Left lobe of liver (tissue), 2 donors: Measurements from ENCODE around the gene ACSM3. TPM values are rescaled to one million over a fixed set of nuclear protein-coding genes. Genes with fewer than 3 reads are reported as not detected.
"Not testable (repeated sequence)": the region's sequence is repeated elsewhere in the genome, so short reads cannot be mapped to it uniquely, and the experiment has no call there.

Experiments used
- ATAC-seq: fragments of 200-7000 bp; cut with Tn5 transposase; one replicate; pipeline ENCODE4 v1.9.1; 2020; ENCODE audit warnings: mild to moderate bottlenecking, moderate library complexity
- DNase-seq: peaks from one replicate; pipeline ENCODE4 v3.0.0-alpha.2; 2020; ENCODE audit warnings: low spot score
- total RNA-seq: library from RNA; stranded (reverse); gene quantifications from one replicate; pipeline ENCODE4 v1.2.1, GENCODE V29; 2021
- donor health status: DM: no; HTN: no; CAD: no; lungs with moderate emphysema.
- donor health status: DM: no; HTN: yes; CAD: no.

ACSM3 gene
- total RNA-seq, 1 donor from 2014 or later, result 70.8 TPM

DNA sequence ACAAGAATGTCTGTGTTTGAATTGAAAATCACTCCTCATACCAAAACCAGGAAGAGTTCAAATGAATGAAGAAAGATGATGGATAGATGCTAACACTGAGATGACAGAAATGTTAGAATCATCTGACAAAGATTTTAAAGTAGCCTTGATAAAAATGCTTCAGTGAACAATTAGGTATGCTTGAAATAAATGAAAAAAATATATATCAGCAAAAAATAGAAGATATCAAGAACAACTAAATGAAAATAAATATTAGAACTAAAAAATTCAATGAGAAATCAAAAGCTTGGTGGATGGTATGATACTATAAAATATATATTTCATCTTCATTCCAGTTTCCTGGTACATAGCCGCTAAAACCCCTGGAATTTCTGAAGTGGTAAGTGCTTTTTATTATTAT, 8.6 kb upstream of the ACSM3 start:
- ATAC-seq (no peak), DNase-seq (no peak)

GRCh38 chr16:20755799-20756198, 8.0 kb upstream of the ACSM3 start:
- not testable (repeated sequence) for ATAC-seq, DNase-seq

DNA sequence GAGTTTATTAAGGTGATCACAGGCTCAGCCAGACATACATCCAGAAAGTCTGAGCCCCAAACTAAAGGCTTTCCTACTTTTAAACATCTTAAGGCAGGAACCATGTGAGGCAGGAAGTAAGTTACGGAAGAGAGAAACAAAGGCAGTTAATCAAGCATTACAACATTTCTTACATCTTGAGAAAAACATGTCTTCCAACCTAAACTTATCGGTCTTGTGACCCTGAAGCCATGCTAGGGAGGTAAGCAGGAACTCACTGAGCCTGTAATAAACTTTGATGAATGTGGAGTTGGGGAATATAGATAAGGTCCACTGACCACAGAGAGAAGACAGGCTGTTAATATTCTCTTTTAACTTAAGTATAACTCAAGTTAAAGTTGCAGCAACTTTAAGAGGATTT, 3.5 kb upstream of the ACSM3 start:
- DNase-seq (no peak), ATAC-seq (no peak)

DNA sequence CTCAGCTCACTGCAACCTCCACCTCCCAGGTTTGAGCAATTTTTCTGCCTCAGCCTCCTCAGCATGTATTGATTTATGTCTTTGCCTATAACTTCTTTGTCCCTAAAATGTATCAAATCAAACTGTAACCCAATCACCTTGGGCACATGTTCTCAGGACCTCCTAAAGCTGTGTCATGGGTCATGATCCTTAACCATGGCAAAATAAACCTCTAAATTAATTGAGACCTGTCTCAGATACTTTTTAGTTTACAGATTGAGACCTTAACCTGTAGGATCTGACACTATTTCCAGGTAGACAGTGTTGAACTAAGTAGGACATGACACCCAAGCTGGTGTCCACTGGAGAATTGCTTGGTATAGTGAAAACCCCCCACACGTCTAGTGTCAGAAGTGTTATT, 2.6 kb upstream of the ACSM3 start:
- no peak for DNase-seq
- ATAC-seq, result no peak

GRCh38 chr16:20762404-20763123, 1.2 kb upstream of the ACSM3 start:
- no peak for DNase-seq
- ATAC-seq, result no peak

DNA sequence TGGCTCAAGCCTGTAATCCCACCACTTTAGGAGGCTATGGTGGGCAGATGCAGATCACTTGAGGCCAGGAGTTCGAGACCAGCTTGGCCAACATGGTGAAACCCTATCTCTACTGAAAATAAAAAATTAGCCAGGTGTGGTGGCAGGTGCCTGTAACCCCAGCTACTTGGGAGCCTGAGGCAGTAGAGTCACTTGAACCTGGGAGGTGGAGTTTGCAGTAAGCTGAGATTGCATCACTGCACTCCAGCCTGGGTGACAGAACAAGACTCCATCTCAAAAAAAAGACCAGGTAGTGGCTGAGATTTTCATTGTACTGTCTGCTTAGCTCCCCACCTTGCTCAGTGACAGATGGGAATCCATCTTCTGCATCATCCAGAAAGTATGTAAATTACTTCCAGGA, 634 bp downstream of the ACSM3 start:
- DNase-seq, ATAC-seq: not testable (repeated sequence)

GRCh38 chr16:20765732-20766131, 1.9 kb downstream of the ACSM3 start:
- no peak for DNase-seq
- no peak for ATAC-seq

GRCh38 chr16:20766294-20766693, 2.5 kb downstream of the ACSM3 start:
- DNase-seq (no peak), ATAC-seq (no peak)

DNA sequence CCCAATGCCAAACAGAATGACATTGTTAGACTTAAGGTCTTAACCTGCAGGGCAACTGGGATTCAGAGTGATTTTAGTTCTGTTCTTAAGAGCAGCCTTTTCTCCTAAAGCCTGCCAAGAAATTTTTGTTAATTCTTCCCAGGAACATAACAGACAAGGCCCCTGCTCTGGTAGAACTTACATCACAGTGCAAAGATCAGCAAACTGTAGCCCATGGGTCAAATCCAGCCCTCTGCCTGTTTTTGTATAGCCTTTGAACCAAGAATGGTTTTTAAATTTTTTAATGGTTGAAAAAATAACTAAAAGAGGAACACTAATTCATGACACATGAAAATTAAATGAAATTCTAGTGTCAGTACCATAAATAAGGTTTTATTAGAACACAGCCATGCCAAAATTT, 3.8 kb downstream of the ACSM3 start:
- DNase-seq (peak; percentile 50), ATAC-seq (peak; percentile 55)

DNA sequence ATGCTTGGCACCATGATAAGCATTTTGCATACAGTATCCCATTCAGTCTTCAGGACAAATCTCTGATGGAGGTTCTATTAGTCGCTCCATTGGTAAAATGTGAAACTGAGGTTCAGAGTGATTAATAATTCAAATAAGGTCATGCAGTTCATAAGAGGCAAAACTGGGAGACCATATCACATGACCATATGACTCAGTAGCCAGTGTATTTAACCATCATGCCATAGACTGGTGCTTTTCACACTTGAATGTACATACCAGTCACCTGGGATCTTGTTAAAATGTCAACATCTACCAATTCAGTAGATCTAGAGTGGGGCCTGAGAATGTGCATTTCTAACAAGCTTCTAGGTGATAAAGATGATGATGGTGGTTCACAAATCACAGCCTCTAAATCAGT, 4.3 kb downstream of the ACSM3 start:
- ATAC-seq (no peak), DNase-seq (no peak)

DNA sequence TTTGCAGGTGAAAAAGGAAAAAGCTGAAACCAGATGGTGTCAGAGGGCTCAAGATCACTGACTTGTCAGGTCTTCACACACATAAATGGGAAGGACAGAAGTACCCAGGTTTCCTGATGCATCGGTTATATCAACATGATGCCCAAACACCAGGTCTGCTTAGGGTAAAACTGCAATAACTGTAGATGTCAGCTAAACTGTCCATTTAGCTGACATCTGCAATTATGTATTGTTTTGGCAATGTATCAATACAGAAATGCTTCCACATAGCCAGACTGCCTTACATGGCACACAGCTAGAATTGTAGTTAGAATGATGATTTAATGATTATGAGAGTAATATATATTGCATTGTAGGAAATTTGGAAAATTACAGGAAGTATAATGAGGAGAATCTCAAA, 5.0 kb downstream of the ACSM3 start:
- DNase-seq, result no peak

GRCh38 chr16:20773679-20774078, 9.9 kb downstream of the ACSM3 start:
- DNase-seq (no peak), ATAC-seq (peak; percentile 49)

More for the DNA sequence above, 5.0 kb downstream of the ACSM3 start:
- no peak for ATAC-seq

GRCh38 chr16:20774703-20775362, 11.0 kb downstream of the ACSM3 start:
- DNase-seq, result peak; percentile 71
- peak; percentile 95 for ATAC-seq

- no peak for DNase-seq
- no peak for ATAC-seq
Observed at GRCh38 chr16:20781697-20782096, 17.9 kb downstream of the ACSM3 start.

- no peak for ATAC-seq
- DNase-seq, result no peak
Observed at GRCh38 chr16:20782470-20782869, 18.7 kb downstream of the ACSM3 start.

- no peak for ATAC-seq
Observed at GRCh38 chr16:20784204-20784603, 20.4 kb downstream of the ACSM3 start.

GRCh38 chr16:20789130-20789529, 25.3 kb downstream of the ACSM3 start:
- no peak for DNase-seq
- no peak for ATAC-seq

More at GRCh38 chr16:20784204-20784603, 20.4 kb downstream of the ACSM3 start:
- no peak for DNase-seq

GRCh38 chr16:20791923-20792612, 28.3 kb downstream of the ACSM3 start:
- ATAC-seq (no peak), DNase-seq (no peak)

DNA sequence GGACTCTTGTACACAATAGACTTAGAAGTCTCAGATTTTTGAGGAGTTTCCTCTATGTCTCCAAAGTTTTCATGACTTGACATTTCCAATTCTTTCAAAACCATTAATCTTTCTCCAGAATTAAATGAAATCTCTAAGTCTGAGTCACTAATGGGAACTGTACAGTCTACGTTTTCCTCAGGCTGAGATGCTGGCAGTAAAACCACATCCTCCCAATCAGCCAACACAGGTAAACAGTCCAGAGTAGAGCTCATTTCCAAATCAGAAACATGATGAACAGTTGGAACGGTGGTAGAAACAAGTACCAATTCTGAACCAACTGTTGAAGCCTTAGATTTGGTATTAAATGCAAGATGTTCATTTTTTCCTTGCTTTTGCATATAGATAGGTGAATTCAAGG, 34.5 kb downstream of the ACSM3 start:
- peak; percentile 45 for ATAC-seq

DNA sequence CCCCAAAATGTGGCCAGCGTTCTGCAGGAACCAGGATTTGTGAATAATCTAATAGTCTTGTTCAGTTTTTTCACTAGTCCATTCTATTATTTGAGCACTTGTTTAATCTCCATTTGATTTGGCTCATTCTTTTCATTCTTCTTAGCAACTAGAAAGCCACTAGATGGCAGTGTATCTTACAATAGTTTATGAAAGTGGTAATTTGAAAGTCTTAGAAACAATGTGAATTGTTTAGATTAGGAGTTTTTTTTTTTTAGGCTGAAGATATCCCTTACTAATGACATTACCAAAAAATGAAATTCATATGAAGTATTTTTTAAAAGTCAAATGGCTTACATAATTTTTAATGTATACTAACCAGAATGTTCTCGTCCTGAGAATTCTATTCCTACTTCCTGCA, 35.8 kb downstream of the ACSM3 start:
- peak; percentile 65 for ATAC-seq
- DNase-seq, result no peak

More for the DNA sequence above, 34.5 kb downstream of the ACSM3 start:
- no peak for DNase-seq

DNA sequence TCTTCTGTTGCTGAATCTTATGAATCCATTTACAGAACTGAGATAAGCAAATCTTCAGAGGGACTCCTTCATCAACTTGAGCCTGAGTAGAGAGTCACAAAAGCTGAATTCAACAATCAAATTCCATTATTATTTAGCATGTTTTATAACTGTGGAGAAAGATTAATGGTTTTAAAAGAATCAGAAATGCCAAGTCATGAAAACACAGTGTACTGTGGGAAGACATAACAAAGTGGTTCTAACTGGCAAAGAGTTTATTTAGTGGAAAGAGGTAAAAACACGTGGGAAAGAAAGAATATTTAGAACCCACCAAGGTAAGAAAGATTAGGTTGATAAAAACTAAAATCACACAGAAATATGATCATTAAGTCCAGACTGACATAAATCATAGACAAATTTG, 37.5 kb downstream of the ACSM3 start:
- no peak for ATAC-seq
- no peak for DNase-seq

DNA sequence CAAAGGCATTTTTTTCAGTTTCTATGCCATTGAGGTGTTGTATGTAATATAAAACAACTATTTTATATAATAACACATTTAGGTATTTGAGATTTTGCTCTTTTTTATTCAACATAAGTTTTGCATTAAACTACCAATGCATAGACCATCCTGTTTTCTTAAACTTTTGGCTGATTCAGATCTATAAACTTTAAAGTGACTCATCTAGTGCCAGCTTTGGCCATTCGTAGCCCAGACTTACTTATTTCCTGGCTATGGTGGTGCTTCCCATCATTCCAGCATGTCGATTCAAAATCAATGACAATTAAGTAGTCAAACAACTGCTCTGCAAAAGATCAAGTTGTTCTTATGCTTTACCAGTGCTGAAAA, 39.4 kb downstream of the ACSM3 start:
- no peak for ATAC-seq

More for the DNA sequence above, 39.4 kb downstream of the ACSM3 start:
- DNase-seq, result no peak
